GM20000 (cell line): ENCODE measurements around the gene CPED1.
"Not testable (repeated sequence)": the region's sequence is repeated elsewhere in the genome, so short reads cannot be mapped to it uniquely, and the experiment has no call there.

Experiments used
- DNase-seq: peaks from one replicate; pipeline ENCODE4 v3.0.0; 2012; ENCODE audit warnings: low spot score
- TF ChIP-seq, protein P1 (sequence below): IDR thresholded peaks from 2 replicates; pipeline ENCODE4 v1.5.1; 2012; ENCODE audit warnings: mild to moderate bottlenecking, control low read depth; ENCODE audit errors: extremely low read depth, missing control alignments

Gene CPED1

DNA sequence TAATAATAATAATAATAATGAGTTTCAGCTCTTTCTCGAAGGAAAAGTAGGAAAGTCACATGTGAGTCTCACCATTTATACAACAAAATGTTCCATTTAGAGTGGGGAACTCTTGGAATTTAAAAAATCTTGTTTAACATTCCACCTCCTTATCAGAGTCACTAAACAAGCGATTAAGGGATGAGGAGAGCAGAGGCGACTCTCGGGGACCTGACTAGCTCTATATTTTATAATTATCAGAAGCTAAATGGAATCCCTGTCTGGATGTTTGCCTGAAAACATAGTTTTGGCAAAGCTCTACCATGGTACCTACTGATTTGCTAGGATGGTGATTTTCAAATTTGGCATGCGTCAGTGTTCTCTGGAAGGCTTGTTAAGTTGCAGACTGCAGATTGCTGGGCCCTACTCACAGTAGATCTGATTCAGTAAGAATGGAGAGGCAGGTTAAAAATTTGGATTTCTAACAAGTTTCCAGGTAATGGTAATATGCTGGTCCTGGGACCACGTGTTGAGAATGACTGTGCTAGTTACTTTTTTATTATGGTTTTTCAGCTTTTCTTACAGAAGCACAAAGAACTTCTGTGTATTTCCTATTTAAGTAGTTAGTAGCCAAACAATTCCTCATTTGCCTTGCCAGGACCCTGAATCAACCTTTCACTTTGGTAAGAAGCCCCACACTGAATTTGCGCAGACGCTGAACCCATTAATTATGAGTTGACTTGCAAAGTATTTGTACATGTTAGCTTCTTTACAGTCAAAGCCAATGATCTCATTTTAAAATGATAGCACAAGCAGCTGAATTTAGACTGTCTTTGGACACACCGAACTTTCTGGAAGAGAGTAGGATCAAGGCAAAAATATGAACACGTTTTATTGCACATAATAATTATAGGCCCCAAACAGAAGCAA is 39.5 kb downstream of the CPED1 start:
- TF ChIP-seq, protein P1, sequence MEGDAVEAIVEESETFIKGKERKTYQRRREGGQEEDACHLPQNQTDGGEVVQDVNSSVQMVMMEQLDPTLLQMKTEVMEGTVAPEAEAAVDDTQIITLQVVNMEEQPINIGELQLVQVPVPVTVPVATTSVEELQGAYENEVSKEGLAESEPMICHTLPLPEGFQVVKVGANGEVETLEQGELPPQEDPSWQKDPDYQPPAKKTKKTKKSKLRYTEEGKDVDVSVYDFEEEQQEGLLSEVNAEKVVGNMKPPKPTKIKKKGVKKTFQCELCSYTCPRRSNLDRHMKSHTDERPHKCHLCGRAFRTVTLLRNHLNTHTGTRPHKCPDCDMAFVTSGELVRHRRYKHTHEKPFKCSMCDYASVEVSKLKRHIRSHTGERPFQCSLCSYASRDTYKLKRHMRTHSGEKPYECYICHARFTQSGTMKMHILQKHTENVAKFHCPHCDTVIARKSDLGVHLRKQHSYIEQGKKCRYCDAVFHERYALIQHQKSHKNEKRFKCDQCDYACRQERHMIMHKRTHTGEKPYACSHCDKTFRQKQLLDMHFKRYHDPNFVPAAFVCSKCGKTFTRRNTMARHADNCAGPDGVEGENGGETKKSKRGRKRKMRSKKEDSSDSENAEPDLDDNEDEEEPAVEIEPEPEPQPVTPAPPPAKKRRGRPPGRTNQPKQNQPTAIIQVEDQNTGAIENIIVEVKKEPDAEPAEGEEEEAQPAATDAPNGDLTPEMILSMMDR, result no peak
- no peak for DNase-seq

- TF ChIP-seq, protein P1, result no peak
- DNase-seq, result no peak
Measured at GRCh38 chr7:121029302-121029701, 40.8 kb downstream of the CPED1 start.

DNA sequence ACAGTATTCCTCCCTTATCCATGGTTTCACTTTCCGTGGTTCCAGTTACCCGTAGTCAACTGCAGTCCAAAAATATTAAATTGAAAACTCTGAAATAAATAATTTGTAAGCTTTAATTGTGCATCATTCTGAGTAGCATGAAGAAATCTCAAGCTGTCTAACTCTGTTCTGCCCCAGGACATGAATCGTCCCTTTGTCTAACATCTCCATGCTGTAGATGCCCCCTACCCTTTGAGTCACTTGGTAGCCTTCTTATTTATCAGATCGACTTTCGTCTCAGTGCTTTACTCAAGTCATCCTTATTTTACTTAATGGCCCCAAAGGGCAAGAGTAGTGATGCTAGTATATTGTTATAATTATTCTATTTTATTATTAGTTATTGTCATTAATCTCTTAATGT is 41.8 kb downstream of the CPED1 start:
- TF ChIP-seq, protein P1, result no peak
- no peak for DNase-seq

DNA sequence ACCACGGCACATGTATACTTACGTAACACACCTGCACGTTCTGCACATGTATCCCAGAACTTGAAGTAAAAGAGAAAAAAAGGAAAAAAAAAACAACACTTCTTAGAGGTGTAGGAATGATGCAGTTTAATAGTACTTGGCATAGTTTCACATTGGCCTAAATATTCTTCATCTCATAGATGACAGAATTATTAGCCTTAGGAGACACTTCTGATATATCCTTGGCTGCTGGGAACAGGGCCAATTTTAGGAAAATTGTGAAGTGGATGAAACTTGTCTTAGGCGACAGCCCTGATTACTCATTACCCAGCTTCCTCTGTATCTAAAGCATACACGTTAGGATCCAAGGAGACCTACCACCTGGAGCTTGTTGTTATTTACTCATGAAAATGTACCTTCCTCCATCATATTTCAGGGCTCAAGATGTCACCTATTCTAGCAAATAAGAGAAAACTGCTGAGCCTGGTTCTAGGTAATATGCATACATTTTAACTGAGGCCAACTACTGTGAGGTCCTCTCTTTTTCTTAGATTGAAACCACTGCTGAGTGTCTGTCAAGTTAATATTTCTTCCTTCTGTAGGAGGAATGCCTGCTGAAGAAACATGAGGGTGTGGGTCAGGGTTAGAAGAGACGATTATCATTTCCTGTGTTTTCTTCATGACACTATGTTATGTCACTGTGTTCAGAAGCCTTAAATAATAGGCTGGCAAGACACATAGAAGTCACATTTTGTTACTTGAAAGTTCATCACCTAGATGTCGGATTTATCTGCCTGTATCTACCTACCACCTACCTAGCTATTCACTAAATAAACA is 44.3 kb downstream of the CPED1 start:
- DNase-seq, result no peak
- TF ChIP-seq, protein P1, result no peak

DNA sequence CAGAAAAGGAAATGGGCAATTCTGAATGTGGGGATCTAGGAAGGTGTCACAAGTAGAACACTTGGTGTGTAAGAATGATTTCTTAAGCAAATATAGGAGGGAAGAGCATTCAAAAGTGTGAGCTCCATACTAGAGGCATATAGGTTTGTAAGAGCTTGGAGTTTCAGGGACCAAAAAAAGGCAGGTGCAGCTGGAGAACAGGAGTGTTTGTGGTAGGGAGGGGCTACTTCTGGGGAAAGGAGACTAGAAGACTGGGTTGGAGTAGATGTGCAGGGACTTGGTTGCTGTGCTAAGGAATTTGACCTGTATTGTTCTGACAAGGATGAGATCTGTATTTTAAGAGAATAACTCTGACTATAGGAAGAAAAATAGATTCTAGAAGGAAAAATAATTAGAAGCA is 46.4 kb downstream of the CPED1 start:
- no peak for DNase-seq
- TF ChIP-seq, protein P1, result no peak

DNA sequence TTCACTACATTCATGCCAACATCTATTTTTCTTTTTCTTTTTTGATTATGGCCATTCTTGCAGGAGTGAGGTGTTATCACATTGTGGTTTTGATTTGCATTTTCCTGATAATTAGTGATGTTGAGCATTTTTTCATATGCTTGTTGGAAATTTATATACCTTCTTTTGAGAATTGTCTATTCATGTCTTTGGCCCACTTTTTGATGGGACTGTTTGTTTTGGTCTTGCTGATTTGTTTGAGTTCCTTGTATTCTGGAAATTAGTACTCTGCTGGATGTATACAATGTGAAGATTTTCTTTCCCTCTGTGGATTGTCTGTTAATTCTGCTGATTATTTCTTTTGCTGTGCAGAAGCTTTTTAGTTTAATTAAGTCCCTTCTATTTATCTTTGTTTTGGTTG is 48.3 kb downstream of the CPED1 start:
- DNase-seq, result not testable (repeated sequence)

DNA sequence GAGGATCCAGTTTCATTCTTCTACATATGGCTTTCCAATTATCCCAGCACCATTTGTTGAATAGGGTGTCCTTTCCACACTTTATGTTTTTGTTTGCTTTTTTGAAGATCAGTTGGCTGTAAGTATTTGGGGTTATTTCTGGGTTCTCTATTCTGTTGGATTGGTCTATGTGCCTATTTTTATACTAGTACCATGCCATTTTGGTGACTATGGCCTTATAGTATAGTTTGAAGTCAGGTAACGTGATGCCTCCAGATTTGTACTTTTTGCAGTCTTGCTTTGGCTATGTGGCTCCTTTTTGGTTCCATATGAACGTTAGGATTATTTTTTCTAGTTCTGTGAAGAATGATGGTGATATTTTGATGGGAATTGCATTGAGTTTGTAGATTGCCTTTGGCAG is 48.8 kb downstream of the CPED1 start:
- not testable (repeated sequence) for DNase-seq

- no peak for DNase-seq
- TF ChIP-seq, protein P1, result no peak
Measured at GRCh38 chr7:121037957-121038716, 49.6 kb downstream of the CPED1 start.
